Osteocyte (in vitro differentiated cells): ENCODE results near the gene ELP1. TPM values are rescaled to one million over a fixed set of nuclear protein-coding genes. Genes with fewer than 3 reads are reported as not detected.
"Not testable (repeated sequence)": the region's sequence is repeated elsewhere in the genome, so short reads cannot be mapped to it uniquely, and the experiment has no call there.

ENCODE experiments used
- DNase-seq: peaks from one replicate; pipeline ENCODE4 v3.0.0; 2021; ENCODE audit warnings: mixed read lengths; ENCODE audit not compliant: unreplicated experiment; ENCODE audit errors: extremely low spot score
- H3K27ac Mint-ChIP-seq: one replicate; pipeline ENCODE4 v1.8.0; 2021; ENCODE audit warnings: mild to moderate bottlenecking, mixed read lengths; ENCODE audit not compliant: unreplicated experiment
- H3K27me3 Mint-ChIP-seq: one replicate; pipeline ENCODE4 v1.8.0; 2021; ENCODE audit warnings: mixed read lengths; ENCODE audit not compliant: unreplicated experiment
- H3K36me3 Mint-ChIP-seq: one replicate; pipeline ENCODE4 v1.8.0; 2021; ENCODE audit warnings: mixed read lengths; ENCODE audit not compliant: unreplicated experiment
- H3K4me1 Mint-ChIP-seq: one replicate; pipeline ENCODE4 v1.8.0; 2021; ENCODE audit warnings: mixed read lengths; ENCODE audit not compliant: unreplicated experiment
- H3K4me3 Mint-ChIP-seq: one replicate; pipeline ENCODE4 v1.8.0; 2021; ENCODE audit warnings: mild to moderate bottlenecking, moderate library complexity, mixed read lengths; ENCODE audit not compliant: unreplicated experiment
- H3K9me3 Mint-ChIP-seq: one replicate; pipeline ENCODE4 v1.8.0; 2021; ENCODE audit warnings: mixed read lengths; ENCODE audit not compliant: unreplicated experiment
- CTCF ChIP-seq: fragments of 200-600 bp; sonication (generic); IDR thresholded peaks from 2 replicates; pipeline ENCODE4 v1.5.0; 2021; ENCODE audit warnings: antibody characterized with exemption, mild to moderate bottlenecking, moderate library complexity
- total RNA-seq: library from RNA; stranded (reverse); gene quantifications from 2 replicates; pipeline ENCODE4 v1.2.1, GENCODE V29; 2021

ELP1 gene
- total RNA-seq, 1 donor from 2014 or later = 26.1 TPM

GRCh38 chr9:108933231-108933717 is 650 bp downstream of the ELP1 start:
- peaks cover 33% of the 10 kb centered on the region for H3K4me1 Mint-ChIP-seq
- peak overlapping the region; percentile 99 for H3K4me3 Mint-ChIP-seq
- peak overlapping the region; percentile 96 for H3K27ac Mint-ChIP-seq
- H3K9me3 Mint-ChIP-seq = no peaks in the 10 kb centered on the region
- H3K36me3 Mint-ChIP-seq = peaks cover 11% of the 10 kb centered on the region
- no peaks in the 10 kb centered on the region for H3K27me3 Mint-ChIP-seq
- no peak for TF ChIP-seq CTCF
- no peak for DNase-seq

- Mint-ChIP-seq H3K9me3 (no peaks in the 10 kb centered on the region), H3K4me1 (peaks cover 19% of the 10 kb centered on the region), H3K27me3 (no peaks in the 10 kb centered on the region), H3K4me3 (no peak overlapping the region), H3K36me3 (peaks cover 51% of the 10 kb centered on the region), H3K27ac (no peak overlapping the region)
- TF ChIP-seq CTCF = no peak
- no peak for DNase-seq
Observed at GRCh38 chr9:108928386-108928785, 5.5 kb downstream of the ELP1 start.

GRCh38 chr9:108924466-108924865 is 9.5 kb downstream of the ELP1 start:
- no peaks in the 10 kb centered on the region for H3K4me1 Mint-ChIP-seq
- H3K27ac Mint-ChIP-seq = no peak overlapping the region
- TF ChIP-seq CTCF = no peak
- peaks cover 72% of the 10 kb centered on the region for H3K36me3 Mint-ChIP-seq
- H3K9me3 Mint-ChIP-seq = no peaks in the 10 kb centered on the region
- no peak for DNase-seq
- no peaks in the 10 kb centered on the region for H3K27me3 Mint-ChIP-seq
- H3K4me3 Mint-ChIP-seq = no peak overlapping the region

- Mint-ChIP-seq H3K4me3 (no peak overlapping the region), H3K9me3 (no peaks in the 10 kb centered on the region), H3K27me3 (no peaks in the 10 kb centered on the region), H3K27ac (no peak overlapping the region), H3K36me3 (peaks cover 62% of the 10 kb centered on the region), H3K4me1 (no peaks in the 10 kb centered on the region)
- TF ChIP-seq CTCF = no peak
- DNase-seq = no peak
Observed at GRCh38 chr9:108921200-108921599, 12.7 kb downstream of the ELP1 start.

- H3K27ac Mint-ChIP-seq, H3K4me3 Mint-ChIP-seq, H3K4me1 Mint-ChIP-seq, DNase-seq, H3K27me3 Mint-ChIP-seq, H3K9me3 Mint-ChIP-seq: not testable (repeated sequence)
- peaks cover 60% of the 10 kb centered on the region for H3K36me3 Mint-ChIP-seq
Observed at GRCh38 chr9:108920401-108920800, 13.5 kb downstream of the ELP1 start.

- no peak for DNase-seq
- H3K4me3 Mint-ChIP-seq = no peak overlapping the region
- H3K27ac Mint-ChIP-seq = no peak overlapping the region
- H3K4me1 Mint-ChIP-seq = no peaks in the 10 kb centered on the region
- peaks cover 53% of the 10 kb centered on the region for H3K36me3 Mint-ChIP-seq
- H3K9me3 Mint-ChIP-seq = no peaks in the 10 kb centered on the region
- no peak for TF ChIP-seq CTCF
- no peaks in the 10 kb centered on the region for H3K27me3 Mint-ChIP-seq
Observed at GRCh38 chr9:108919517-108919916, 14.4 kb downstream of the ELP1 start.
